ENCODE results near the gene CAPN5.

- TF ChIP-seq CTCF (conservative IDR thresholded peaks at IDR 0.05; ENCODE audit: low read length) (no peak), EZH2phosphoT487 (IDR thresholded peaks at IDR 0.05; ENCODE audit: borderline replicate concordance) (no peak)
These were observed 39.5 kb upstream of the CAPN5 start for GRCh38 chr11:77027275-77027674.
